ENCODE data around the gene RNF20.
"Not testable (repeated sequence)": the region's sequence is repeated elsewhere in the genome, so short reads cannot be mapped to it uniquely, and the experiment has no call there.

RNF20 gene

GRCh38 chr9:101587332-101588043 is 53.8 kb downstream of the RNF20 start:
- DNase-seq (ENCODE audit: low read depth in 2 of 3, low spot score in 2 of 3) = no peak

DNA sequence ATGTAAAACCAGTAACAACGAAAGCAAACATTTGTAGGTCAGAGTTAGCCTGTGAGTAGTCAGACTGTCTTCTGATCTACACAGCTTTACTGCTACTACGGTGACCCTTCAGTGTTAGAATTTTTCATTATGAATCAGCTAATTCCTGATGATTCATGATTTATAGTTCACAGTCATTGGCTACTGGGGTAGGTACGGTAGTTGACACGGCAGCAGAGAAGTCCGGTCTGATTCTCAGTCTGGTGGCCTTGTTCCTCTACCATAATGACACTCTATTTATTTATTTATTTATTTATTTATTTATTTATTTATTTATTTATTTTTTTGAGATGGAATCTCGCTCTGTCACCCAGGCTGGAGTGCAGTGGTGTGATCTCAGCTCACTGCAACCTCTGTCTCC is 56.4 kb downstream of the RNF20 start:
- not testable (repeated sequence) for DNase-seq (ENCODE audit: low read depth in 2 of 3, low spot score in 2 of 3)

- no peak for DNase-seq (ENCODE audit: low read depth in 2 of 3, low spot score in 2 of 3)
These were observed 57.2 kb downstream of the RNF20 start for GRCh38 chr9:101590901-101591300.

GRCh38 chr9:101591787-101592446 is 58.3 kb downstream of the RNF20 start:
- DNase-seq (ENCODE audit: low read depth in 2 of 3, low spot score in 2 of 3) = no peak

DNA sequence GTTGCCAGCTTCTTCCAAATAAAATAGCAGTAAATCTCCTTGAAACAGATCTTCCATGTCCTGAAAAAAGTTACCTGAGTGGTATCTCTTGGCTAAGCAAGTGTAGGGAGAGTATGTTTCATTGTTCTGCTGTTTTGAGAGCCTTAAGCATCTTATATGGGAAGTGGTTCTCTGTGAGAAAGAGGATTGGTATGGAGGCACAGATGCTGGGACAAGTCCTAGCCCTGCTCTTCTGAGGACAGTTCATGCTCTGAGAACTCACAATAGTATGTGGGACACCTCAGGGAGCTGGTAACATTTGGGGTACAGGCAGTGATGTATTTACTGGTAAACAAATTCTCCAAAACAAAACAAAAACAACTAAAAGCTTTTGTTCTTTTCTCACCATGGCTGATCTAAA is 59.1 kb downstream of the RNF20 start:
- DNase-seq (ENCODE audit: low read depth in 2 of 3, low spot score in 2 of 3) = no peak

- no peak for DNase-seq (ENCODE audit: low read depth in 2 of 3, low spot score in 2 of 3)
These were observed 59.7 kb downstream of the RNF20 start for GRCh38 chr9:101593345-101593744.

GRCh38 chr9:101594796-101595195 is 61.1 kb downstream of the RNF20 start, which contains the start of gene PPP3R2:
Gene PPP3R2 (minus strand): TSS chr9:101594969. CDS start chr9:101594921, 48 bp downstream.
- DNase-seq (ENCODE audit: low read depth in 2 of 3, low spot score in 2 of 3) = no peak

DNA sequence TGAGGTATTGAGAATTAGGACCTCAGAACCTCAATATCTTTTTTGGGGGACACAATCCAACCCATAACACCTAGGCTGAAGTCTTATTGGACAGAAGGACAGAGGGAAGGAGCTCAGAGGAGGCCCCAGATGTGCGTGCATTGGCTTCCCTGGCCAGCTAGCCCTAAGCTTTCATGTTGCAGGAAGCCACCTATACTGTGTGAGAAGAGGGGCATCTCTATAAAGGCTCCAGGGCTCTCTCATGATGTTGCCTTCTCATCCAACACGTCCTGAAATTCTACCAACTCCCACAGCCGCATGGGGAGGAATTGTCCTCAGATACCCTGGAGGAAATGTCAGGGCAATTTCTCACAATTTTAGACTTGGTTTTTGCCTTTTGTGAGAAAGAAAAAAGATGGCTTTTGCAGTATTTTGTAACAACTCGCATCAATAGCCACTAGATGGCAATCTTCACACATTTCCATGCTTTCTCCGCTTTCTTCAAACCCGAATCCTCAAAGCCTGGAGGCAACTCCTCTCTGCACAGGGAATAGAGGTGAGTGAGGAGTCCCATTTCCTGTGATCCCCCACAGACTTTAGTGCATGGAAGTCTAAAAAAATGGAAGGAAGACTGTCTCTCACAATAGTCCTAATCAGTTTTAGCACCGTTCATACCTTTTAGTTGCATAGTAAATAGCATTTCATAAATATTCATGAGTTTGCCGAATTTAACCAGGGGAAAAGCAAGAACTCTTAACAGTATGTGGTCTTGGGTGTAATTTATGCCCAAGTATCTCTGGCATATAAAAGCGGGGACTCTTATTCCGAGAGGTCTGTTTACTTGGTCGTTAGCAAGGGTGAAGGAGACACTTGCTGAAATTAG is 68.5 kb downstream of the RNF20 start:
- DNase-seq (ENCODE audit: low read depth in 2 of 3, low spot score in 2 of 3) = no peak

- no peak for DNase-seq (ENCODE audit: low read depth in 2 of 3, low spot score in 2 of 3)
These were observed 70.6 kb downstream of the RNF20 start for GRCh38 chr9:101604296-101604695.

DNA sequence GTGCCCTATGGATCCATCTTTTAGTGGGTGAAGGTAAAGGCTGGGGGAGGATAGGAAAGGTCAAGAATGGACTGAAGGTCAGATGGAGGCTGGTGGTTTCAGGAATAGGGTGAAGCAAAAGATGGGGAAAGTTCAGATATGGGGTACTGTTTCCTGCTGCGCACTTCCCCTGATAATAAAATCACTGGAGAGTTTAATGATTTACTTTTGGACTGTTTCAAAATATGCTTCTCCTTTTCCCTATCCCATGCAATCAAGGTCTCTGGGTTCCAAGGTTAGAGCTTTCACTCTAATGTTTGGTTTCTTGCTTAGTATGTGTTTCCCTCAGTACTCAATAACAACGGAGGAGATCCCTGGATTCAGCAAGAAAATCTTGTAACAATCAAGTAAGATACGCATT is 71.9 kb downstream of the RNF20 start:
- no peak for DNase-seq (ENCODE audit: low read depth in 2 of 3, low spot score in 2 of 3)
